ENCODE results near the gene GPR152.
"Not testable (repeated sequence)": the region's sequence is repeated elsewhere in the genome, so short reads cannot be mapped to it uniquely, and the experiment has no call there.

GPR152 gene

DNA sequence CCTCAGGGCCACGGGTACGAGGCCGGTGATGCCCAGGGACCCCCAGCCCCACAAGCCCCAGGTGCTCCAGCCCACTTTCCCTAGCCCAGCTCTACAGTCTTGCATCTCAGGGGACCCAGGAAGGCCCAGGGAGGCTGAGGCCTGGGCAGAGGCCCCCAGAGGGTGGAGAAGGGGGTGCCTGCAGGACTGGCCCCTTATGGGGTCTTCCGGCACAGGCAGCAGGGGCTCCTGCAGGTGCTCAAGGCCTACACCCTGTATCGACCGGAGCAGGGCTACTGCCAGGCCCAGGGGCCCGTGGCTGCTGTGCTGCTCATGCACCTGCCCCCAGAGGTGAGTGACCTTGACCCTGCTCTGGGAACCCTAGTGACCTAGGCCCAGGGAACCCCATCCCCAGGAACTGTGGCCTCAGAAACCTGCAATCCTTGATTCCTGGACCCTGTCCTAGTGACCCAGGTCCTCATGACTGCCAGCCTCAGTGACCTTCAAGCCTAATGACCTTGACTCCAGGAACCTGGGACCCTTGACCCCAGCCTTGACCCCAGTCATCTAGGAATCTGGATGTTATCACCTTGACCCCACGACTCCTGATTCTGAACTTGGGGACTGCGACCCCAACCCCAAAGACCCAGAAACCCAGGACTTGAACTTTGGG is 46.7 kb downstream of the GPR152 start:
- Histone ChIP-seq H3K27ac (ENCODE audit: low read length) (no peak overlapping the region), H3K27me3 (ENCODE audit: low read depth, low read length) (no peaks in the 10 kb centered on the region), H2AFZ (ENCODE audit: low read depth, low read length) (no peak overlapping the region), H3K9ac (ENCODE audit: low read length) (no peak overlapping the region), H3K36me3 (replicated peaks; ENCODE audit: low read depth, low read length) (peaks cover under 1% of the 10 kb centered on the region), H3K79me2 (ENCODE audit: low read length) (peaks cover 7% of the 10 kb centered on the region), H3K4me1 (ENCODE audit: low read length) (peaks cover 49% of the 10 kb centered on the region), H4K20me1 (ENCODE audit: insufficient read depth, low read length) (peaks cover 1% of the 10 kb centered on the region; the same call in 1 of the 2 replicates), H3K9me3 (ENCODE audit: insufficient read depth, low read length) (no peaks in the 10 kb centered on the region), H3K4me3 (ENCODE audit: low read length) (no peak overlapping the region), H3K4me2 (ENCODE audit: low read length) (no peak overlapping the region)
- TF ChIP-seq, protein P1, sequence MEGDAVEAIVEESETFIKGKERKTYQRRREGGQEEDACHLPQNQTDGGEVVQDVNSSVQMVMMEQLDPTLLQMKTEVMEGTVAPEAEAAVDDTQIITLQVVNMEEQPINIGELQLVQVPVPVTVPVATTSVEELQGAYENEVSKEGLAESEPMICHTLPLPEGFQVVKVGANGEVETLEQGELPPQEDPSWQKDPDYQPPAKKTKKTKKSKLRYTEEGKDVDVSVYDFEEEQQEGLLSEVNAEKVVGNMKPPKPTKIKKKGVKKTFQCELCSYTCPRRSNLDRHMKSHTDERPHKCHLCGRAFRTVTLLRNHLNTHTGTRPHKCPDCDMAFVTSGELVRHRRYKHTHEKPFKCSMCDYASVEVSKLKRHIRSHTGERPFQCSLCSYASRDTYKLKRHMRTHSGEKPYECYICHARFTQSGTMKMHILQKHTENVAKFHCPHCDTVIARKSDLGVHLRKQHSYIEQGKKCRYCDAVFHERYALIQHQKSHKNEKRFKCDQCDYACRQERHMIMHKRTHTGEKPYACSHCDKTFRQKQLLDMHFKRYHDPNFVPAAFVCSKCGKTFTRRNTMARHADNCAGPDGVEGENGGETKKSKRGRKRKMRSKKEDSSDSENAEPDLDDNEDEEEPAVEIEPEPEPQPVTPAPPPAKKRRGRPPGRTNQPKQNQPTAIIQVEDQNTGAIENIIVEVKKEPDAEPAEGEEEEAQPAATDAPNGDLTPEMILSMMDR (IDR thresholded peaks at IDR 0.05; ENCODE audit: low read depth, low read length), result no peak
- TF ChIP-seq EZH2phosphoT487 (IDR thresholded peaks at IDR 0.05; ENCODE audit: low read depth), result no peak

DNA sequence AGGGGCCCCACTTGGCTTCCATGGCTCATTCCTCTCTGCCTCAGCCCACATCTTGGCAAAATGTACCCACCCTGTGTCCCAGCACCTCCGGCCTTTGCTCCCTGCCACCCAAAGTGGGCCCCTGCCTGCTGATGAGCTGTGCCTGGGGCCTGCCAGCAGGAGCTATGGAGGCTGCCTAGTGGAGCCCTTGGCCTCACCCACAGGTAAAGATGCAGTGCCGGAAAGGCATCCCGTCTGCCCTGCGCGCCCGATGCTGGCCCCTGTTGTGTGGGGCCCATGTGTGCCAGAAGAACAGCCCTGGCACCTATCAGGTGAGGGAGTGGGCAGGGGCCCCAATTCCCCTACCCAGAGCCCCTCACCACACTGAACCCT is 47.3 kb downstream of the GPR152 start:
- Histone ChIP-seq H3K79me2 (ENCODE audit: low read length) (peaks cover 13% of the 10 kb centered on the region), H3K4me1 (ENCODE audit: low read length) (peaks cover 54% of the 10 kb centered on the region), H3K9me3 (ENCODE audit: insufficient read depth, low read length) (no peaks in the 10 kb centered on the region), H3K4me3 (ENCODE audit: low read length) (no peak overlapping the region), H3K27me3 (ENCODE audit: low read depth, low read length) (no peaks in the 10 kb centered on the region), H3K9ac (ENCODE audit: low read length) (no peak overlapping the region), H3K27ac (ENCODE audit: low read length) (no peak overlapping the region), H3K4me2 (ENCODE audit: low read length) (peak overlapping the region; percentile 98), H4K20me1 (ENCODE audit: insufficient read depth, low read length) (peaks cover 7% of the 10 kb centered on the region; the same call in 1 of the 2 replicates), H2AFZ (ENCODE audit: low read depth, low read length) (no peak overlapping the region), H3K36me3 (replicated peaks; ENCODE audit: low read depth, low read length) (peaks cover 7% of the 10 kb centered on the region)
- no peak for TF ChIP-seq EZH2phosphoT487 (IDR thresholded peaks at IDR 0.05; ENCODE audit: low read depth)
- TF ChIP-seq, protein P1 (IDR thresholded peaks at IDR 0.05; ENCODE audit: low read depth, low read length), result no peak

DNA sequence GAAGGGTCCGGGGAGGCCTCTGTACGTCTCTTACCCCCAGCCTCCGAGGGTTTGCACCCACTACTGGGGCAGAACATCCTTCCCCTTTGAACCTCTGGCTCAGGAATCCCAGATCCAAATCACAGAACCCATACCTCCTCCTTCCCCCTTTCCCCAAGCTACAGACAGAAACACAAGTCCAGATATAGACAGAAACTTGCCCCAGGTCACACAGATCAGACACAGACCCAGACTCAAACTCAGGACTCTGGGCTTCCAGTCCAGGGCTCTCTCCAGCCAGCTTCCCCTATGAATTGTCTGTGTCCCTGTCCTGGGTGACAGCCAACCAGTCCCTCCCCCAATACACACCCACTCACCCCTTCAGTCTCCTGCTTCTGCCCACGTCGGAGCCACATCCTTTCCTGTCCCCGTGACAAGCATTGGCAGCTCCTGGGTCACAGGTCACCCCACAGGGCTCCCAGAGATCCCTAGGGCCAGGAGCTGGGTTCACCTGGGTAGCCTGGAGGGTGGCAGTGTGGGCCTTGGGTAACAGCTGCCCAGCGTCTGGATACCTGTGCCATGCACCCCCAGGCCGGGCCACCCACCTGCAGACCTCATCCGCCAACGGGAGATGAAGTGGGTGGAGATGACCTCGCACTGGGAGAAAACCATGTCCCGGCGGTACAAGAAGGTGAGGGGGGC is 47.9 kb downstream of the GPR152 start:
- Histone ChIP-seq H3K27me3 (ENCODE audit: low read depth, low read length) (no peaks in the 10 kb centered on the region), H4K20me1 (ENCODE audit: insufficient read depth, low read length) (peaks cover 8% of the 10 kb centered on the region; the same call in 1 of the 2 replicates), H3K9ac (ENCODE audit: low read length) (peak overlapping the region; percentile 84), H3K27ac (ENCODE audit: low read length) (peak overlapping the region; percentile 57), H3K4me1 (ENCODE audit: low read length) (peaks cover 50% of the 10 kb centered on the region), H3K36me3 (replicated peaks; ENCODE audit: low read depth, low read length) (peaks cover 9% of the 10 kb centered on the region), H3K4me3 (ENCODE audit: low read length) (peak overlapping the region; percentile 80), H2AFZ (ENCODE audit: low read depth, low read length) (no peak overlapping the region), H3K4me2 (ENCODE audit: low read length) (peak overlapping the region; percentile 98), H3K79me2 (ENCODE audit: low read length) (peaks cover 16% of the 10 kb centered on the region), H3K9me3 (ENCODE audit: insufficient read depth, low read length) (no peaks in the 10 kb centered on the region)
- TF ChIP-seq, protein P1 (IDR thresholded peaks at IDR 0.05; ENCODE audit: low read depth, low read length), result no peak
- TF ChIP-seq EZH2phosphoT487 (IDR thresholded peaks at IDR 0.05; ENCODE audit: low read depth), result no peak

- not testable (repeated sequence) for H4K20me1 ChIP-seq (ENCODE audit: insufficient read depth, low read length); H2AFZ ChIP-seq (ENCODE audit: low read depth, low read length); H3K27me3 ChIP-seq (ENCODE audit: low read depth, low read length); H3K9me3 ChIP-seq (ENCODE audit: insufficient read depth, low read length)
- H3K4me1 ChIP-seq (ENCODE audit: low read length), result peaks cover 39% of the 10 kb centered on the region
- H3K4me2 ChIP-seq (ENCODE audit: low read length), result peak overlapping the region; percentile 98
- peaks cover 23% of the 10 kb centered on the region for H3K36me3 ChIP-seq (replicated peaks; ENCODE audit: low read depth, low read length)
- H3K79me2 ChIP-seq (ENCODE audit: low read length), result peaks cover 21% of the 10 kb centered on the region
- H3K9ac ChIP-seq (ENCODE audit: low read length), result peak overlapping the region; percentile 84
- peak overlapping the region; percentile 57 for H3K27ac ChIP-seq (ENCODE audit: low read length)
- peak overlapping the region; percentile 80 for H3K4me3 ChIP-seq (ENCODE audit: low read length)
These were observed 49.4 kb downstream of the GPR152 start for GRCh38 chr11:67403085-67403484.

DNA sequence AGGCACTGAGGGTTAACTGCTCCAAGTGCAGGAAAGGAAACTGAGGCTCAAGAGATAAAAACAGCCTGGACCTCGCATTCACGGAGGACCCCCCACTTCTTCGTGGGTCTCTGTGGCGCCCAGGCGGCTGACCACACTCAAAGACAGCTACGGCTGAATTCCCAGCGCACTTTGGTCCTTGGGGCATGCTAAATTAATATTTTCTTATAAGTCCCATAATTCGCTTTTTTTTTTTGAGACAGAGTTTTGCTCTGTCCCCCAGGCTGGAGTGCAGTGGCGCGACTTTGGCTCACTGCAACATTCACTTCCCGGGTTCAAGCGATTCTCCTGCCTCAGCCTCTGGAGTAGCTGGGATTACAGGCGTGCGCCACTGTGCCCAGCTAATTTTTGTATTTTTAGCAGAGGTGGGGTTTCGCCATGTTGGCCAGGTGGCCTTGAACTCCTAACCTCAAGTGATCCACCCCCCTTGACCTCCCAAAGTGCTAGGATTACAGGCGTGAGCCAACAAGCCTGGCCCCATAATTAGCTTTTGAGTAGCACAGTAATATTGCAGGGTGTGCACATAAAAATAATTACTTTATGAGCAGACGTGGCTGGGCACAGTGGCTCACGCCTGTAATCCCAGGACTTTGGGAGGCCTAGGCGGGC is 50.2 kb downstream of the GPR152 start:
- H3K4me2 ChIP-seq (ENCODE audit: low read length), result peak overlapping the region; percentile 98
- peak overlapping the region; percentile 79 for H3K27ac ChIP-seq (ENCODE audit: low read length)

More for the DNA sequence above, 50.2 kb downstream of the GPR152 start:
- Histone ChIP-seq H3K79me2 (ENCODE audit: low read length) (peaks cover 21% of the 10 kb centered on the region), H3K4me1 (ENCODE audit: low read length) (peaks cover 39% of the 10 kb centered on the region), H3K4me3 (ENCODE audit: low read length) (peak overlapping the region; percentile 80), H3K9ac (ENCODE audit: low read length) (peak overlapping the region; percentile 85), H3K36me3 (replicated peaks; ENCODE audit: low read depth, low read length) (peaks cover 31% of the 10 kb centered on the region), H2AFZ (ENCODE audit: low read depth, low read length) (0 out of 2 replicates have a peak overlapping the region, but pooled peaks have one; percentile 45)
- H3K27me3 ChIP-seq (ENCODE audit: low read depth, low read length); H4K20me1 ChIP-seq (ENCODE audit: insufficient read depth, low read length); H3K9me3 ChIP-seq (ENCODE audit: insufficient read depth, low read length): not testable (repeated sequence)

Data from OCI-LY3 (cell line).